HEK293 (cell line): ENCODE data around the gene SMAGP.

Experiments used
- CTCF ChIP-seq: fragments of 450-650 bp; formaldehyde crosslinking; IDR thresholded peaks from 2 replicates; pipeline ENCODE4 v1.5.1; 2016; ENCODE audit warnings: missing biosample characterization, missing genetic modification characterization
- HOXA7 ChIP-seq: sonication (generic); formaldehyde crosslinking; IDR thresholded peaks from 2 replicates; pipeline ENCODE4 v1.8.1; 2022; ENCODE audit warnings: missing genetic modification reagents, borderline replicate concordance
- MYNN ChIP-seq: fragments of 450-650 bp; formaldehyde crosslinking; IDR thresholded peaks from 2 replicates; pipeline ENCODE4 v1.5.1; 2016; ENCODE audit warnings: missing biosample characterization, missing genetic modification characterization, borderline replicate concordance
- MZF1 ChIP-seq: fragments of 450-650 bp; formaldehyde crosslinking; IDR thresholded peaks from 2 replicates; pipeline ENCODE4 v1.5.1; 2017; ENCODE audit warnings: missing biosample characterization, missing genetic modification characterization, borderline replicate concordance
- PRDM10 ChIP-seq: fragments of 450-650 bp; formaldehyde crosslinking; IDR thresholded peaks from 2 replicates; pipeline ENCODE4 v1.5.1; 2016; ENCODE audit warnings: missing biosample characterization, missing genetic modification characterization
- PRDM4 ChIP-seq: fragments of 450-650 bp; formaldehyde crosslinking; IDR thresholded peaks from 2 replicates; pipeline ENCODE4 v1.5.1; 2017; ENCODE audit warnings: missing biosample characterization, missing genetic modification characterization
- REST ChIP-seq: fragments of 450-650 bp; formaldehyde crosslinking; IDR thresholded peaks from 2 replicates; pipeline ENCODE4 v1.5.1; 2016; ENCODE audit warnings: missing biosample characterization, missing genetic modification characterization
- ZNF112 ChIP-seq: fragments of 450-650 bp; formaldehyde crosslinking; IDR thresholded peaks from 2 replicates; pipeline ENCODE4 v1.5.0; 2017; ENCODE audit warnings: missing biosample characterization, missing genetic modification characterization
- ZNF114 ChIP-seq: fragments of 450-650 bp; formaldehyde crosslinking; IDR thresholded peaks from 2 replicates; pipeline ENCODE4 v1.5.0; 2017; ENCODE audit warnings: missing biosample characterization, missing genetic modification characterization
- ZNF24 ChIP-seq: fragments of 450-650 bp; formaldehyde crosslinking; IDR thresholded peaks from 2 replicates; pipeline ENCODE4 v1.5.1; 2016; ENCODE audit warnings: missing biosample characterization, missing genetic modification characterization
- ZNF398 ChIP-seq: fragments of 450-650 bp; formaldehyde crosslinking; IDR thresholded peaks from 2 replicates; pipeline ENCODE4 v1.5.1; 2017; ENCODE audit warnings: missing biosample characterization, missing genetic modification characterization
- ZNF416 ChIP-seq: fragments of 450-650 bp; formaldehyde crosslinking; IDR thresholded peaks from 2 replicates; pipeline ENCODE4 v1.5.1; 2016; ENCODE audit warnings: missing biosample characterization, missing genetic modification characterization
- ZNF747 ChIP-seq: fragments of 450-650 bp; formaldehyde crosslinking; IDR thresholded peaks from 2 replicates; pipeline ENCODE4 v1.5.1; 2016; ENCODE audit warnings: missing biosample characterization, missing genetic modification characterization

- TF ChIP-seq MYNN (tag by site-specific recombination) (no peak), CTCF (tag by site-specific recombination) (no peak), ZNF416 (no peak), ZNF24 (tag by site-specific recombination) (no peak), ZNF112 (tag by site-specific recombination) (no peak), REST (tag by site-specific recombination) (no peak), ZNF114 (tag by site-specific recombination) (no peak), MZF1 (tag by site-specific recombination) (no peak), ZNF747 (tag by site-specific recombination) (no peak), PRDM10 (no peak), PRDM4 (no peak), HOXA7 (CRISPR knock-in tag) (no peak), ZNF398 (tag by site-specific recombination) (no peak)
Measured at GRCh38 chr12:51225771-51226170, 44.4 kb downstream of the SMAGP start.
